GM23338 (cell line): Measurements from ENCODE around the gene RGS16.

Source experiments
- CREB1 ChIP-seq: fragments of 250-450 bp; sonication (Bioruptor Pico); IDR thresholded peaks from 2 replicates; pipeline ENCODE4 v1.5.0; 2020; ENCODE audit warnings: low read depth, mild to moderate bottlenecking, moderate library complexity
- CTCF ChIP-seq, 2 experiments: fragments of 200-600 bp in 1 of 2; sonication (generic) in 1 of 2; conservative IDR thresholded peaks; 2 replicates each; pipeline versions ENCODE4 v1.5.1 to v1.6.1; 2016 to 2017; ENCODE audit warnings: antibody characterized with exemption in 2 of 2, low read depth in 2 of 2, mild to moderate bottlenecking in 2 of 2, moderate library complexity in 1 of 2
- EZH2 ChIP-seq: fragments of 200-600 bp; sonication (generic); IDR thresholded peaks from one replicate; pipeline ENCODE4 v1.8.0; 2017; ENCODE audit warnings: antibody characterized with exemption, mild to moderate bottlenecking, low read depth; ENCODE audit not compliant: unreplicated experiment
- JUNB ChIP-seq: IDR thresholded peaks from one replicate; pipeline ENCODE4 v1.6.1; 2016; ENCODE audit warnings: antibody characterized with exemption; ENCODE audit not compliant: unreplicated experiment
- NANOG ChIP-seq: IDR thresholded peaks from 2 replicates; pipeline ENCODE4 v1.6.1; 2016; ENCODE audit warnings: antibody characterized with exemption, borderline replicate concordance
- TF ChIP-seq, protein P1 (sequence below): fragments of 250-450 bp; sonication (Bioruptor Pico); IDR thresholded peaks from 2 replicates; pipeline ENCODE4 v1.5.0; 2020; ENCODE audit warnings: mild to moderate bottlenecking, moderate library complexity

GRCh38 chr1:182567629-182568028 lies 36.6 kb downstream of the RGS16 start:
- TF ChIP-seq CTCF (conservative IDR thresholded peaks at IDR 0.05; ENCODE audit: low read depth in 2 of 2) (no peak), JUNB (no peak), EZH2 (no peak), NANOG (no peak), CREB1 (no peak)
- TF ChIP-seq, protein P1, sequence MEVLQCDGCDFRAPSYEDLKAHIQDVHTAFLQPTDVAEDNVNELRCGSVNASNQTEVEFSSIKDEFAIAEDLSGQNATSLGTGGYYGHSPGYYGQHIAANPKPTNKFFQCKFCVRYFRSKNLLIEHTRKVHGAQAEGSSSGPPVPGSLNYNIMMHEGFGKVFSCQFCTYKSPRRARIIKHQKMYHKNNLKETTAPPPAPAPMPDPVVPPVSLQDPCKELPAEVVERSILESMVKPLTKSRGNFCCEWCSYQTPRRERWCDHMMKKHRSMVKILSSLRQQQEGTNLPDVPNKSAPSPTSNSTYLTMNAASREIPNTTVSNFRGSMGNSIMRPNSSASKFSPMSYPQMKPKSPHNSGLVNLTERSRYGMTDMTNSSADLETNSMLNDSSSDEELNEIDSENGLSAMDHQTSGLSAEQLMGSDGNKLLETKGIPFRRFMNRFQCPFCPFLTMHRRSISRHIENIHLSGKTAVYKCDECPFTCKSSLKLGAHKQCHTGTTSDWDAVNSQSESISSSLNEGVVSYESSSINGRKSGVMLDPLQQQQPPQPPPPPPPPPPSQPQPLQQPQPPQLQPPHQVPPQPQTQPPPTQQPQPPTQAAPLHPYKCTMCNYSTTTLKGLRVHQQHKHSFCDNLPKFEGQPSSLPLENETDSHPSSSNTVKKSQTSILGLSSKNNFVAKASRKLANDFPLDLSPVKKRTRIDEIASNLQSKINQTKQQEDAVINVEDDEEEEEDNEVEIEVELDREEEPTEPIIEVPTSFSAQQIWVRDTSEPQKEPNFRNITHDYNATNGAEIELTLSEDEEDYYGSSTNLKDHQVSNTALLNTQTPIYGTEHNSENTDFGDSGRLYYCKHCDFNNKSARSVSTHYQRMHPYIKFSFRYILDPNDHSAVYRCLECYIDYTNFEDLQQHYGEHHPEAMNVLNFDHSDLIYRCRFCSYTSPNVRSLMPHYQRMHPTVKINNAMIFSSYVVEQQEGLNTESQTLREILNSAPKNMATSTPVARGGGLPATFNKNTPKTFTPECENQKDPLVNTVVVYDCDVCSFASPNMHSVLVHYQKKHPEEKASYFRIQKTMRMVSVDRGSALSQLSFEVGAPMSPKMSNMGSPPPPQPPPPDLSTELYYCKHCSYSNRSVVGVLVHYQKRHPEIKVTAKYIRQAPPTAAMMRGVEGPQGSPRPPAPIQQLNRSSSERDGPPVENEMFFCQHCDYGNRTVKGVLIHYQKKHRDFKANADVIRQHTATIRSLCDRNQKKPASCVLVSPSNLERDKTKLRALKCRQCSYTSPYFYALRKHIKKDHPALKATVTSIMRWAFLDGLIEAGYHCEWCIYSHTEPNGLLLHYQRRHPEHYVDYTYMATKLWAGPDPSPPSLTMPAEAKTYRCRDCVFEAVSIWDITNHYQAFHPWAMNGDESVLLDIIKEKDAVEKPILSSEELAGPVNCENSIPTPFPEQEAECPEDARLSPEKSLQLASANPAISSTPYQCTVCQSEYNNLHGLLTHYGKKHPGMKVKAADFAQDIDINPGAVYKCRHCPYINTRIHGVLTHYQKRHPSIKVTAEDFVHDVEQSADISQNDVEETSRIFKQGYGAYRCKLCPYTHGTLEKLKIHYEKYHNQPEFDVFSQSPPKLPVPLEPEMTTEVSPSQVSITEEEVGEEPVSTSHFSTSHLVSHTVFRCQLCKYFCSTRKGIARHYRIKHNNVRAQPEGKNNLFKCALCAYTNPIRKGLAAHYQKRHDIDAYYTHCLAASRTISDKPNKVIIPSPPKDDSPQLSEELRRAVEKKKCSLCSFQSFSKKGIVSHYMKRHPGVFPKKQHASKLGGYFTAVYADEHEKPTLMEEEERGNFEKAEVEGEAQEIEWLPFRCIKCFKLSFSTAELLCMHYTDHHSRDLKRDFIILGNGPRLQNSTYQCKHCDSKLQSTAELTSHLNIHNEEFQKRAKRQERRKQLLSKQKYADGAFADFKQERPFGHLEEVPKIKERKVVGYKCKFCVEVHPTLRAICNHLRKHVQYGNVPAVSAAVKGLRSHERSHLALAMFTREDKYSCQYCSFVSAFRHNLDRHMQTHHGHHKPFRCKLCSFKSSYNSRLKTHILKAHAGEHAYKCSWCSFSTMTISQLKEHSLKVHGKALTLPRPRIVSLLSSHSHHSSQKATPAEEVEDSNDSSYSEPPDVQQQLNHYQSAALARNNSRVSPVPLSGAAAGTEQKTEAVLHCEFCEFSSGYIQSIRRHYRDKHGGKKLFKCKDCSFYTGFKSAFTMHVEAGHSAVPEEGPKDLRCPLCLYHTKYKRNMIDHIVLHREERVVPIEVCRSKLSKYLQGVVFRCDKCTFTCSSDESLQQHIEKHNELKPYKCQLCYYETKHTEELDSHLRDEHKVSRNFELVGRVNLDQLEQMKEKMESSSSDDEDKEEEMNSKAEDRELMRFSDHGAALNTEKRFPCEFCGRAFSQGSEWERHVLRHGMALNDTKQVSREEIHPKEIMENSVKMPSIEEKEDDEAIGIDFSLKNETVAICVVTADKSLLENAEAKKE (CRISPR knock-in tag), result no peak
